H1 (cell line): ENCODE data around the gene TSPAN32. TPM values are rescaled to one million over a fixed set of nuclear protein-coding genes. Genes with fewer than 3 reads are reported as not detected.

ENCODE experiments used
- CTCF ChIA-PET: fragments of 300-600 bp; sonication (Branson Sonifier 250); formaldehyde crosslinking; loops from one replicate; lab custom pipeline; 2021; ENCODE audit not compliant: partially characterized antibody; lab: Charles Lee
- POLR2A ChIA-PET: fragments of 300-600 bp; sonication (Branson Sonifier 250); formaldehyde crosslinking; loops from one replicate; lab custom pipeline; 2021; ENCODE audit warnings: inconsistent platforms; ENCODE audit not compliant: partially characterized antibody; lab: Charles Lee
- DNase-seq, 2 experiments: peaks; one replicate each; pipeline versions ENCODE4 v3.0.0 to v3.0.0-alpha.2; 2010 to 2022; ENCODE audit warnings: low spot score in 2 of 2, low read depth in 1 of 2, mixed read lengths in 1 of 2
- FAIRE-seq: peaks from 2 replicates; lab custom pipeline; 2011; peaks lifted over from hg19 to GRCh38; lab: Jason Lieb, UNC
- H2AFZ ChIP-seq: 2 replicates; pipeline ENCODE4 v1.8.1; 2012; ENCODE audit warnings: low read length, inconsistent platforms
- H2AK5ac ChIP-seq: 2 replicates; pipeline ENCODE4 v1.6.1; 2013; ENCODE audit warnings: low read depth, low read length
- H2BK120ac ChIP-seq: replicated peaks from 2 replicates; pipeline ENCODE3; 2013; ENCODE audit warnings: low read depth, low read length, inconsistent platforms
- H2BK12ac ChIP-seq: 2 replicates; pipeline ENCODE4 v1.6.1; 2013; ENCODE audit warnings: low read depth, low read length
- H2BK15ac ChIP-seq: 2 replicates; pipeline ENCODE4 v1.6.1; 2013; ENCODE audit warnings: low read length
- H2BK20ac ChIP-seq: 2 replicates; pipeline ENCODE4 v1.6.1; 2013; ENCODE audit warnings: low read length
- H2BK5ac ChIP-seq: 2 replicates; pipeline ENCODE4 v1.6.1; 2013; ENCODE audit warnings: low read depth, low read length
- H3K14ac ChIP-seq: 2 replicates; pipeline ENCODE4 v1.6.1; 2013; ENCODE audit warnings: inconsistent platforms; ENCODE audit not compliant: insufficient read length
- H3K18ac ChIP-seq: 2 replicates; pipeline ENCODE4 v1.6.1; 2013; ENCODE audit warnings: low read length; ENCODE audit errors: extremely low read depth
- H3K23ac ChIP-seq: 2 replicates; pipeline ENCODE4 v1.6.1; 2013; ENCODE audit warnings: inconsistent platforms; ENCODE audit not compliant: insufficient read length
- H3K23me2 ChIP-seq: 2 replicates; pipeline ENCODE4 v1.6.1; 2013; ENCODE audit warnings: low read depth, low read length
- H3K27ac ChIP-seq: 2 replicates; pipeline ENCODE4 v1.6.1; 2011; ENCODE audit warnings: low read depth, low read length, inconsistent platforms
- H3K27me3 ChIP-seq, 4 experiments: replicated peaks in 1 of 4; 1 replicate in 1 of 4; 2 replicates in 3 of 4; pipeline versions ENCODE4 v1.6.1 to v1.8.1; 2011 to 2013; ENCODE audit warnings: low read length in 3 of 4, mild to moderate bottlenecking in 3 of 4, inconsistent platforms in 2 of 4, mixed read lengths in 2 of 4, moderate library complexity in 1 of 4; ENCODE audit not compliant: control insufficient read depth in 3 of 4, insufficient read depth in 3 of 4; ENCODE audit errors: extremely low read depth in 1 of 4
- H3K36me3 ChIP-seq, 4 experiments: 2 replicates each; pipeline versions ENCODE4 v1.6.1 to v1.8.1; 2011 to 2013; ENCODE audit warnings: mild to moderate bottlenecking in 4 of 4, low read length in 3 of 4, moderate library complexity in 2 of 4, control low read depth in 1 of 4, inconsistent platforms in 1 of 4; ENCODE audit not compliant: insufficient read depth in 4 of 4, control insufficient read depth in 2 of 4
- H3K4ac ChIP-seq: replicated peaks from 2 replicates; pipeline ENCODE3; 2013; ENCODE audit warnings: low read length, low read depth, mixed read lengths, inconsistent platforms; ENCODE audit not compliant: insufficient read length
- H3K4me1 ChIP-seq, 4 experiments: replicated peaks in 1 of 4; 1 replicate in 1 of 4; 2 replicates in 3 of 4; pipeline versions ENCODE4 v1.6.1 to v1.8.1; 2011 to 2013; ENCODE audit warnings: low read length in 3 of 4, inconsistent platforms in 2 of 4, mixed read lengths in 1 of 4; ENCODE audit not compliant: insufficient read depth in 4 of 4, control insufficient read depth in 3 of 4
- H3K4me2 ChIP-seq, 2 experiments: 2 replicates each; pipeline versions ENCODE4 v1.6.1 to v1.8.1; 2011 to 2013; ENCODE audit warnings: low read depth in 2 of 2, low read length in 2 of 2, control low read depth in 1 of 2, inconsistent platforms in 1 of 2, mild to moderate bottlenecking in 1 of 2; ENCODE audit not compliant: insufficient read depth in 1 of 2
- H3K4me3 ChIP-seq, 4 experiments: fragments of 200-600, 300-600 bp in 1 of 4; sonication (generic), shearing (Covaris generic), sonication (Bioruptor Twin) in 1 of 4; 2 replicates each; pipeline versions ENCODE4 v1.5.1 to v1.8.1; 2011 to 2016; ENCODE audit warnings: low read length in 4 of 4, low read depth in 3 of 4, control low read depth in 2 of 4, inconsistent platforms in 2 of 4, mild to moderate bottlenecking in 2 of 4, mixed read lengths in 1 of 4, moderate library complexity in 1 of 4; ENCODE audit not compliant: insufficient read depth in 2 of 4; ENCODE audit errors: extremely low read depth in 1 of 4
- H3K56ac ChIP-seq: replicated peaks from 2 replicates; pipeline ENCODE3; 2013; ENCODE audit warnings: low read depth, mild to moderate bottlenecking, mixed read lengths, low read length, inconsistent platforms; ENCODE audit not compliant: insufficient read length
- H3K79me1 ChIP-seq: 2 replicates; pipeline ENCODE4 v1.6.1; 2013; ENCODE audit warnings: low read depth, low read length, control low read depth
- H3K79me2 ChIP-seq, 2 experiments: 2 replicates each; pipeline versions ENCODE4 v1.6.1 to v1.8.1; 2012 to 2013; ENCODE audit warnings: low read length in 2 of 2, mild to moderate bottlenecking in 2 of 2, inconsistent platforms in 1 of 2; ENCODE audit not compliant: insufficient read depth in 2 of 2, control insufficient read depth in 1 of 2
- H3K9ac ChIP-seq, 4 experiments: replicated peaks in 1 of 4; 1 replicate in 1 of 4; 2 replicates in 3 of 4; pipeline versions ENCODE4 v1.6.1 to v1.8.1; 2011 to 2013; ENCODE audit warnings: low read depth in 3 of 4, low read length in 3 of 4, control low read depth in 2 of 4, mild to moderate bottlenecking in 2 of 4, moderate library complexity in 2 of 4, inconsistent platforms in 1 of 4; ENCODE audit errors: extremely low read depth in 1 of 4
- H3K9me3 ChIP-seq, 2 experiments: 2 replicates each; pipeline versions ENCODE4 v1.6.1 to v1.8.1; 2012 to 2013; ENCODE audit warnings: mild to moderate bottlenecking in 2 of 2, moderate library complexity in 2 of 2, control low read depth in 1 of 2, inconsistent platforms in 1 of 2, low read depth in 1 of 2, low read length in 1 of 2, mixed read lengths in 1 of 2; ENCODE audit not compliant: insufficient read depth in 2 of 2
- H4K20me1 ChIP-seq, 2 experiments: replicated peaks in 1 of 2; 2 replicates each; pipeline versions ENCODE3 to v1.8.1; 2011 to 2013; ENCODE audit warnings: inconsistent platforms in 2 of 2, low read length in 2 of 2, mild to moderate bottlenecking in 1 of 2; ENCODE audit not compliant: insufficient read depth in 2 of 2, control insufficient read depth in 1 of 2
- H4K5ac ChIP-seq: 2 replicates; pipeline ENCODE4 v1.6.1; 2013; ENCODE audit warnings: low read length, low read depth, mixed read lengths, inconsistent platforms; ENCODE audit not compliant: insufficient read length
- H4K8ac ChIP-seq: 2 replicates; pipeline ENCODE4 v1.8.0; 2013; ENCODE audit warnings: mild to moderate bottlenecking, moderate library complexity, low read length, inconsistent platforms; ENCODE audit not compliant: insufficient read depth; ENCODE audit errors: extremely low read depth
- H4K91ac ChIP-seq: replicated peaks from 2 replicates; pipeline ENCODE3; 2013; ENCODE audit warnings: low read length, mixed read lengths, inconsistent platforms; ENCODE audit not compliant: insufficient read length
- ATF2 ChIP-seq: IDR thresholded peaks from 2 replicates; pipeline ENCODE4 v1.6.1; 2012; ENCODE audit warnings: low read length, inconsistent platforms
- CBX5 ChIP-seq: fragments of 300-800, 300-1000 bp; sonication (generic); IDR thresholded peaks from 2 replicates; pipeline ENCODE4 v1.7.1; 2016; ENCODE audit warnings: antibody characterized with exemption, low read length, low read depth
- EZH2 ChIP-seq: fragments of 200-600 bp; sonication (generic); IDR thresholded peaks from 2 replicates; pipeline ENCODE4 v1.7.1; 2012; ENCODE audit warnings: low read depth, mild to moderate bottlenecking, moderate library complexity, low read length, inconsistent platforms; ENCODE audit not compliant: severe bottlenecking
- FOSL1 ChIP-seq: IDR thresholded peaks from 2 replicates; pipeline ENCODE4 v1.6.1; 2011; ENCODE audit warnings: mild to moderate bottlenecking, low read depth, low read length, moderate library complexity; ENCODE audit not compliant: insufficient read depth
- KDM1A ChIP-seq: fragments of 200-600, 300-600 bp; sonication (generic); IDR thresholded peaks from 2 replicates; pipeline ENCODE4 v1.7.1; 2016; ENCODE audit warnings: mild to moderate bottlenecking, low read length, borderline replicate concordance
- MAX ChIP-seq: IDR thresholded peaks from 2 replicates; pipeline ENCODE4 v1.6.1; 2012; ENCODE audit warnings: inconsistent platforms
- RFX5 ChIP-seq: IDR thresholded peaks from 2 replicates; pipeline ENCODE4 v1.6.1; 2011; ENCODE audit warnings: low read depth, low read length, improper control_type of control experiment, borderline replicate concordance
- SP1 ChIP-seq: IDR thresholded peaks from 2 replicates; pipeline ENCODE4 v1.6.1; 2011; ENCODE audit warnings: low read depth, low read length
- YY1 ChIP-seq: IDR thresholded peaks from 2 replicates; pipeline ENCODE4 v1.6.1; 2011; ENCODE audit warnings: low read depth, mild to moderate bottlenecking, low read length
- WGBS, 2 experiments: shearing (Covaris generic) in 1 of 2; methylation state at CpG; one replicate each; pipeline versions ENCODE4 v1.1.6 to v1.1.7; 2013 to 2015; ENCODE audit warnings: low lambda C conversion rate in 2 of 2, mixed read lengths in 2 of 2, inconsistent platforms in 1 of 2, low coverage in 1 of 2, missing lambda C conversion rate in 1 of 2; ENCODE audit not compliant: insufficient replicate concordance in 2 of 2, insufficient coverage in 1 of 2, insufficient read length in 1 of 2; ENCODE audit errors: extremely low coverage in 1 of 2, missing lambda C conversion rate in 1 of 2; 5-methylcytosine and 5-hydroxymethylcytosine counted together
- polyA plus RNA-seq, 7 experiments: library from polyadenylated mRNA; depleted of rRNA in 3 of 7; stranded (reverse) in 5 of 7; unstranded in 2 of 7; fragments of >200 nt in 5 of 7; fragments of 200-250 nt in 2 of 7; gene quantifications; 1 replicate in 5 of 7; 2 replicates in 1 of 7; 4 replicates in 1 of 7; pipeline versions ENCODE4 v1.2.1 to v1.2.3, GENCODE V29; 2011 to 2013; ENCODE audit warnings: missing spikeins in 2 of 7, mixed read lengths in 2 of 7
- total RNA-seq: library from RNA; stranded (reverse); fragmentation: NEBNext Ultra II Directional; extraction: Animal tissue kit (Norgen Biotek cat#: 25700); gene quantifications from 2 replicates; pipeline ENCODE4 v1.2.1, GENCODE V29; 2021

TSPAN32 gene
- total and polyA plus RNA-seq, 2 of the 8 experiments (the other 6 are each of a cell fraction or from before 2014, with no cell fraction given), result not detected

- ChIA-PET CTCF (interaction anchor here (1.2 to 2.2 kb wide), 2 partner anchors 10 to 21 kb away, joined by 3 to 10 read pairs; no protein-coding TSS in a partner anchor), POLR2A (no interaction called here)
- TF ChIP-seq KDM1A, result no peak
- no peak for TF ChIP-seq MAX
- no peak for TF ChIP-seq SP1
- TF ChIP-seq FOSL1, result no peak
- no peak for TF ChIP-seq ATF2
- TF ChIP-seq YY1, result no peak
- no peak for TF ChIP-seq CBX5
- no peak for TF ChIP-seq RFX5
- TF ChIP-seq EZH2, result no peak
Observed at GRCh38 chr11:2327032-2327431, 25.2 kb downstream of the TSPAN32 start.

More at GRCh38 chr11:2327032-2327431, 25.2 kb downstream of the TSPAN32 start:
- Histone ChIP-seq H3K9ac (no peak overlapping the region), H4K8ac (no peak overlapping the region; the same call in 1 of the 2 replicates), H3K56ac (no peak overlapping the region), H3K27me3 (no peaks in the 10 kb centered on the region), H2BK20ac (no peak overlapping the region), H4K20me1 (no peaks in the 10 kb centered on the region), H4K5ac (no peak overlapping the region), H3K4ac (no peak overlapping the region), H3K4me1 (no peaks in the 10 kb centered on the region), H2AFZ (no peak overlapping the region), H2BK12ac (no peak overlapping the region), H3K18ac (no peak overlapping the region; the same call in 1 of the 2 replicates), H3K36me3 (no peaks in the 10 kb centered on the region), H3K79me2 (no peaks in the 10 kb centered on the region), H2BK120ac (no peak overlapping the region), H3K27ac (no peak overlapping the region), H2BK5ac (no peak overlapping the region), H3K4me2 (no peak overlapping the region), H3K23me2 (no peaks in the 10 kb centered on the region), H3K79me1 (no peaks in the 10 kb centered on the region), H2AK5ac (no peak overlapping the region), H2BK15ac (no peak overlapping the region), H4K91ac (no peak overlapping the region), H3K4me3 (no peak overlapping the region), H3K23ac (no peak overlapping the region), H3K14ac (no peak overlapping the region), H3K9me3 (peaks cover 7 to 18% of the 10 kb centered on the region in 2 experiments; a peak in 3 of 4 replicates)
- 95% methylated on average over 11 of the region's 11 CpGs; no CpG with 5 or more reads in 1 of the 2 experiments for WGBS, 2 experiments
- FAIRE-seq (no peak), DNase-seq (no peak)
